CD4-positive, alpha-beta T cell treated with Interleukin-2 at 100 ng/mL for 4 hours (primary cell): ENCODE data around the gene DPM3.
A peak's percentile ranks its signal among the peaks of the same experiment; 100 is the strongest.
"Not testable (repeated sequence)": the region's sequence is repeated elsewhere in the genome, so short reads cannot be mapped to it uniquely, and the experiment has no call there.

Source experiments
- DNase-seq: peaks from one replicate; pipeline ENCODE4 v3.0.0-alpha.2; 2020; ENCODE audit warnings: low spot score

Gene DPM3, protein sequence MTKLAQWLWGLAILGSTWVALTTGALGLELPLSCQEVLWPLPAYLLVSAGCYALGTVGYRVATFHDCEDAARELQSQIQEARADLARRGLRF

DNA sequence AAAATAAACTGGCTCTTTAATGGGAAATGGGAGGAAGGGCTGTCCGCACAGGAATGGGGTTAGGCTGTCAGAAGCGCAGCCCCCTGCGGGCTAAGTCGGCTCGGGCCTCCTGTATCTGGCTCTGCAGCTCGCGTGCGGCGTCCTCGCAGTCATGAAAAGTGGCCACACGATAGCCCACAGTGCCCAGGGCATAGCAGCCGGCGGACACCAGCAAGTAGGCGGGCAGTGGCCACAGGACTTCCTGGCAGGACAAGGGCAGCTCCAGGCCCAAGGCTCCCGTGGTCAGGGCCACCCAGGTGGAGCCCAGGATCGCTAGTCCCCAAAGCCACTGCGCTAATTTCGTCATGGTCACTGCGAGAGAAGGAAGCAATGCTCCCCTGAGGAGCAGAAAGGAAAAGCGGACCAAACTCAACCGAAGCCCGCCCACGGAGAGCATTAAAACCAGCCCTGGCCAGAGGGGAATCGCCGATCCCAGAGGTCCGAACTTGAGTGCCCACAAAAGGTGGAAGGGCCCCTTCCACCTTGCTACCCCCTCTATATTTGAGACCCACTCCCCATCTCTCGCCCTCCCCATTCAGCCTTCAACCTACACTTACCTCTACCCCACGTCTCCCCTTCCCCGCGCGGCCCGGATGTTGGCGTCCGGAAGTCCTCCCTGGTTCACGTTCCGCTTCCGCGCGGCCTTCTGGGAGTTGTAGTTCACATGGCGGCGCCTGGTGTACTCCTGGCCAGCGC lies at the start of gene DPM3:
DPM3 (minus strand) TSS at position 637 of the 735 bp plus-strand sequence; CDS start at position 346, 291 bp downstream.
- DNase-seq, result peak; percentile 85

DNA sequence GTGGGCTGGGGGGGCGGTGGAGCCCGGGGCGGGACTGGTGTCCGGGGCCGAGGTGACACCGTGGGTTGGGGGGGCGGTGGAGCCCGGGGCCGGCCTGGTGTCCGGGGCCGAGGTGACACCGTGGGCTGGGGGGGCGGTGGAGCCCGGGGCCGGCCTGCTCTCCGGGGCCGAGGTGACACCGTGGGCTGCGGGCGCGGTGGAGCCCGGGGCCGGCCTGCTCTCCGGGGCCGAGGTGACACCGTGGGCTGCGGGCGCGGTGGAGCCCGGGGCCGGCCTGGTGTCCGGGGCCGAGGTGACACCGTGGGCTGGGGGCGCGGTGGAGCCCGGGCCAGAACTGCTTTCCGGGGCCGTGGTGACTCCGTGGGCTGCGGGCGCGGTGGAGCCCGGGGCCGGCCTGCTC lies 49.6 kb upstream of the DPM3 start:
- not testable (repeated sequence) for DNase-seq

DNA sequence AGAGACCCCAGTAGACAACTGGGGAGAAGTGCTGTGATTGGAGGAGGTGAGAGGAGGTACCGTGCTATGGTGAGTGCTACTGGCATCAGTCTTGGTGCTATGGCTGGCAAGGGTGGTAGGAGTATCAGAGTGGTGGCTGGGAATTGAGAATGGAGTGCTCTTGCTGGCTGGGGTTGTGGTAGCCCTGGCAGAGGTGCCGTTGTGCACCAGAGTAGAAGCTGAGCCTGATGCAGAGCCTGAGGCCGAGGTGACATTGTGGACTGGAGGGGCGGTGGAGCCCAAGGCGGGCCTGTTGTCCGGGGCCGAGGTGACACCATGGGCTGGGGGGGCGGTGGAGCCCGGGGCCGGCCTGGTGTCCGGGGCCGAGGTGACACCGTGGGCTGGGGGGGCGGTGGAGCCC lies 47.9 kb upstream of the DPM3 start:
- no peak for DNase-seq

DNA sequence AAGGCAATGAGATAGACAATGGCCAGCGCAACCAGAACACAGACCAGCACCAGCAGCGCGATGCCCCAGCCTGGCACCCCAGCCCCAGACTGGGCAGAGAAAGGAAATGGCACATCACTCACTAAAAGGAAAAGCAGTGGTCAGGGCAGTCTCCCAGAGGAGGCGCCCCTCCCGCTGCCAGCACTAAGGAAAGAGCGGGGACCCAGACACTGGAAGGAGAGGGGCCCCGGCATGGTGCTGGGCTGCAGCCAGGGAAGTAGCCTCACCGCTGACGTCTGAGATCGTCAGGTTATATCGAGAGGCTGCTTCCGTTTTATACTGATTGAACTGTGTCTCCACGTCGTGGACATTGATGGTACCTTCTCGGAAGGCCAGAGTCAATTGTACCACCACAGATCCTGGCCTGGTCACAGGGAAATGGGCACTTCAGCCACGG lies 47.1 kb upstream of the DPM3 start:
- no peak for DNase-seq

DNA sequence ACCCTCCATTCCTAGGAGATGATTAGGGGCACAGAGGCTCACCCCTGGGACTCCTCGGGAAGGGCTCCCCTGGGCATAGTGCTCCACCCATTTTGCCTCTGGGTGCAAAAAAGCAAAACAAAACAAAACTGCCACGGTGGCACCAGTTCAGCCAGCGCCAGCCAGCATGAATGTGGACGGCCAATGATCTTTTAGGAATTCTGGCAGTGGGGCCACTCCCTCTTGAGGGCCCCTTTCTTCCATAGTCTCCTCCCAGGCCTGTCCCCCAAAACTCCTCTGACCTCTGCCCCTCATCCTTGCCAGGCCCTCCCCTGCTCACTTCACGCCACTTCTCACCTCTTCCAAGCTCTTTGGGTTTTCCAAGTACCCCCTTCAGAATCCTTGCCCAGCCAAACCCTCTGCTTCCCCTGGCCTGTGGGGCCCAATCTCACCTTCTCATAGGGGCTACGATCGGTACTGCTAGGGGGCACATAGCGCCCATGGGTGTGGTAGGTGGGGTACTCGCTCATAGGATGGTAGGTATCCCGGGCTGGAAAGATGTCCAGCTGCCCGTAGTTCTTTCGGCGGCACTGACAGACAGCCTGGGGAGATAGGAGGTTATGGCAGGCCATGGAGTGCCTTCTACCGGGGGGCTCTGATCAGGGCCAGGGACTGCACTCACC lies 46.6 kb upstream of the DPM3 start:
- DNase-seq, result no peak

DNA sequence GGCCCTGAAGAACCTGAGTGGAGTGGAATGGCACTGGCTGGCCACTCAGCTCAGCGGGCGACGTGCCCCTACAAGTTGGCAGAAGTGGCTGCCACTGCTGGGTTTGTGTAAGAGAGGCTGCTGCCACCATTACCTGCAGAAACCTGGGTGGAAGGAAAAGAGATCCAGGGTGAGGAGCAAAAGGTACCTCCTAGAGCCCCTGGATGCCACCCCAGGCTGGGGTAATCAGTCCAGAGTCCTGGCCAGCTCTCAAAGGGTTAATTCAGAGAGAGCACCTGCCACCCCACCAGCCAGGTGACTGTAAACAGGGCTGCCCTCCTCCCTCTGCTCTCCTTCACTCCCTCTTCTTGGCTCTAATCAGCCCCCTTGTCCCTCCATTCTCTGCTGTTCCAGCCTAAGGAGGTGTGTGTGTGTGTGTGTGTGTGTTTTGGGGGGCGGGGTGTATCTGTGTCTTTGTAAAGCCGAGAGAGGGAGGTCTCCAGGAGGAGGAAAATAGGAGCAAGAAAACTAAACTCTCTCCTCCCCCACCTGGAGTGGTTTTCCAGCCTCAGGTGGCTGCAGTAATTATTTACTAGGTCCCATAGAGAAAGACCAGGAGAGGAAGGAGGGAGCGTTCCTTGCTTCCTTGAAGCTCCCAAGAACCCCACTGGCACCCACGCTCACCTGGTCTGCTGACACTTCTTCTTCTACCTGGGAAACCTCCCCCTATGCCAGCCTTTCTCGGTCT lies 45.9 kb upstream of the DPM3 start:
- no peak for DNase-seq

DNA sequence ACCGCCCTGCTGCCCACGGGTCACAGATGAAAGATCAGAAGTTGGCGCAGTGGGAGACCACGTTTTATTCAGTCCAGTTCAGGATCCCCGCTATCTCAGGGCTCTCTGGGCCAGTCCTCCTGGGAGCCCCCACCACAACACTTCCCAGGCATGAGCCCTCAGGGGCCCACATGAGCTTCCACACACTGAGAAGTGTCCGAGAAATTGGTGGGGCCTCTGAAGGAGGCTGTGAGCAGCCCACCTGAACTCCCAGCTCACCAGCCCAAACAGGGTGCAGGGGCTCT lies 45.4 kb upstream of the DPM3 start:
- no peak for DNase-seq

DNA sequence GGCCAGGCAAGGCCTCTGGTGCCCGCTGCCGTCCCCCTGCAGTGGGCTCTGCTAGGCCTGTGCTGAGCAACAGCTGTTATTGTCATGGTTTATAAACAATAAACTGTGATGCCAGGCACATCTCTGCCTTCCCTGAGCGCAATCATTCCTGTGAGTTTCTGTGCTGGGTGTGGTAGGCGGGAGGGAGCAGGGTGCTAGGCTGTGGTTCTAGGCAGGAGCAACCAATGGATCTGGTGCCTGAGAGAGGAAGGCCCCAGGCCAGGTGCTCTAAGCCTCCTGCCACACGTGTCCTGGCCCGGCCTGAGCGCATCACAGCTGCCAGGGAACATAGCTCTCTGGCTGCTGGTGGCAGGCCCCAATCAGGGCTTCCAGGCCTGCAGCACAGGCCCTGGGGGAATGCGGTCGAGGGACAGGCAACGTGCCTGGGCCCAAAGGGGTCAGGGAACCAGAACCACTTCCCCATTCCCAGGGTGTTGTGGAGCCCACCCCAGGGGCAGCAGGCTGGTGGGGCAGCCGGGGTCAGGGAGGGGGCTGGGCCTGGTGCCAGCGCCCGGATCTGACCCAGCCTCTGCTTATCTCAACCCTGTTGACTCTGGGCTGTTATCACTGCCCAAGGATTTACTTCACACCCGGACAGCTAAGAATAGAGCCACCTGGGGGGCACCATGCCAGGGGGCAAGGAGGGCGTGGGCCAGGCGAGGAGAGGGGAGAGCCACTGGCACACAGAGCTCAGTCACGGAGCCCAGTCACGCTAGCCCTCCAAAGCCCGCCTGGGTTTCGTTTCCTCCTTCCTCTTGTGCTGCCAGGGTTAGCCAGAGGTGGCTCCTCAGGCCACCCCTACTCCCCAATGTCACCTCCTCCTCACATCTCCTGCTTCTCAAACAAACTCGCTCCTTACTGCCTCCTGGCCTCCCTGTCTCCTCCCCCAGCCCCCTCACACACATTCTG lies 44.8 kb upstream of the DPM3 start:
- no peak for DNase-seq

DNA sequence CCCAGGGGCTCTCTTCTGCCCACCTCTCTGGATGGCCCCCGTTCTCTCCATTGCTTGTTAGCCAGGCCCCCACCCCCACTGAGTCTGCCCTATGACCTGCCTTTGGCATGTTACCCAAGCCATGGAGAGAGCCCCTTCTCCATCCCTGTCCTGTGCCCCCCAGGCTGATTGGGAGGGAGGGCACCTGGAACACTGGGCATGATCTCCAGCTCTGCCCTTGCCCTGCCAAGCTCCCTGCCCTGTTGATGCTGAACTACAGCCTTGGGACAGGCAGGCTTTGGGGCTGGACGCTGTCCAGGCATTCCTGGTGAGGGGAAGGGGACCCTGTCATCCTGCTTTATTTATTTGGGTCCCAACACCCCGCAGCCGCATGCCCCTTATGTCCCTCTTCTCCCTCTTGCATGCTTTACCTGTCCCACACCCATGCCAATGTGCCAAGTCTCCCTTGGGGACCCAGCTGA lies 44.0 kb upstream of the DPM3 start:
- DNase-seq, result no peak

DNA sequence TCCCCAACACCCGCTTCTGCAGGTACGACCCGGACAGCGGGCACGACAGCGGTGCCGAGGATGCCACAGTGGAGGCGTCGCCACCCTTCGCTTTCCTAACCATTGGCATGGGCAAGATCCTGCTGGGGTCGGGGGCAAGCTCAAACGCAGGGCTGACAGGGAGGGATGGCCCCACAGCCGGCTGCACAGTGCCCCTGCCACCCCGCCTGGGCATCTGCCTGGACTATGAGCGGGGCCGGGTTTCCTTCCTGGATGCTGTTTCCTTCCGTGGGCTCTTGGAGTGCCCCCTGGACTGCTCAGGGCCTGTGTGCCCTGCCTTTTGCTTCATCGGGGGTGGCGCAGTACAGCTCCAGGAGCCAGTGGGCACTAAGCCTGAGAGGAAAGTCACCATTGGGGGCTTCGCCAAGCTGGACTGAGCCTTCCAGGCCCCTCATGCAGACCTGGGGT lies 43.5 kb upstream of the DPM3 start:
- no peak for DNase-seq

DNA sequence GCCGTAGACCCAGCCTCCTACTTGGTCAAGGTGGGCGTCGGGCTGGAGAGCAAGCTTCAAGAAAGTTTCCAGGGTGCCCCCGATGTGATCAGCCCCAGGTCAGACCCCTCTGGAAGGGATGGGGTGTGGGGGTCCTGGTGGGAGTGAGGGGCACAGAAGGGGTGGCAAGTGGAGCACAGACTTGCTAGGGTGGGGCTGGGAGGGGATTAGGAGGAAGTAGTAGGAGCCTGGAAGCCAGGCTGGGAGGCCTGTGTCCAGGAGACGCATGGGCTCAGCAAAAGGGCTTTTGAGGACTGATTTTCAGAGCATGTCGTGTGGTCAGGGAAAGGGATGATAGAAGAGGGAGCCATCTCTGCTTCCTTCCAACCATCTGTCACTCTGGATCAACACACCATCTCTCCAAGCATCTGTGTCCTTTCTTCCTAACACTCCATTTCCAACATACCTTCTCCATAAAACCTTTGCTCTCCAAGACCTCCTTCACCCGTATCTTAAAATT lies 41.8 kb upstream of the DPM3 start:
- no peak for DNase-seq

DNA sequence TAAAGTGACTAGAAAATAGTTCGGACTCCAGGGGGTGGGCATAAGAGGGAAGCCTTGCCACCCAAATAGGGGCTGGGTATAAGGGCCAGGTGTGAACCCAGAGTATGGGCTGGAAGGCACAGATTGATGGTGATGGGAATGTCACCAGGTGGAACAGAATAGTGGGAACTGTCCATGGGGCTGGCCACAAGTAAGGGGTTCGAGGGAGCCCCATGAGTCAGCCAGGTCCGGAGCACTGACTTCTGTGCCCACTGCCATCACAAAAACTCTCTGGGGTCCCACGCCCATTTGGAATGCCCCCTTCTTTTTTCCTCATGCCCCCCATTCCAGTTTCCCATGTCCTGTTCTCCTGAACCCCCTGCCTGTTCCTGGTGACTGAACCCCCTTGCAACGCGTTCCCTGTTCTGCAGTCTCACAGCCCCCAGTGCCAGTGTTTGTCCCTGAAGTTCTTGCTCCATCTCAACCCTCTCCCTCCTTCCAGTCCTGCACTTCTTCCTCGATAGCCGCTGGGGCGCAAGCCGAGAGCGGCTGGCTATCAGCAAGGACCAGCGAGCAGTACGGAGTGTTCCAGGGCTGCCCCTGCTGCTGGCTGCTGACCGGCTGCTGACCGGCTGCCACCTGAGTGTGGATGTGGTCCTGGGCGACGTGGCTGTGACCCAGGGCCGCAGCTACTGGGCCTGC lies 41.2 kb upstream of the DPM3 start:
- DNase-seq, result no peak

DNA sequence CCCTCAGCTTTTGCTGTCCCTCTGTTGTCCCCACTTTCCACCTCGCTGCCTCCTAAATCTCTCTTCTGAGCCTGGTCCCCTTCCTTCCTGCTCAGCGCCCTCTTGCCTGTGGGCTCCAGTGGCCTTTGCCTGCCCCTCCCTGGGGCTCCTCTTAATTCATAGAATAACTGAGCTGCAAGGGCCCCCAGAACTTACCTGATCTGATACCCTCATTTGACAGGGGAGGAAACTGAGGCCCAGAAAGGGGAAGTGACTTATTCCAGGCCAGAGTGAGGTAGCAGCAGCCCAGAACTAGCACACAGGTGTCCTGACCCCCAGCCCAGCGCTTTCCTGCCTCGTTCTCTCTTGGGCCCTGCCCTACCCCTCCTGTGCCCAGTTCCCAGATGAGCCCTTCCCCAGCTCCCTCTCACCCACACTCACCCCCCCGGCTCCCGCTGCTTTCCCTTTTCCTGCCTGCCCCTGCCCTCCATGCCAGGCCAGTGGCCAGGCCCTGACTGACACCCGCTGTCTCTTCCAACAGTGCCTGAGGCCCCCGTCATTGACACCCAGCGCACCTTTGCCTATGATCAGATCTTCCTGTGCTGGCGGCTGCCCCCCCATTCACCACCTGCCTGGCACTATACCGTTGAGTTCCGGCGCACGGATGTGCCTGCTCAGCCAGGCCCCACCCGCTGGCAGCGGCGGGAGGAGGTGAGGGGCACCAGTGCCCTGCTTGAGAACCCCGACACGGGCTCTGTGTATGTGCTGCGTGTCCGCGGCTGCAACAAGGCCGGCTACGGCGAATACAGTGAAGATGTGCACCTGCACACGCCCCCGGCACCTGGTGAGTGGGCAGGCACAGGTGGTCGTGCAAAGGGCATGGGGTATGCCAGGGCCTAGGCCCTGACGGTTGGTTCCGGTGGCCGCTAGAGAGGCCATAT lies 39.0 kb upstream of the DPM3 start:
- DNase-seq, result no peak

DNA sequence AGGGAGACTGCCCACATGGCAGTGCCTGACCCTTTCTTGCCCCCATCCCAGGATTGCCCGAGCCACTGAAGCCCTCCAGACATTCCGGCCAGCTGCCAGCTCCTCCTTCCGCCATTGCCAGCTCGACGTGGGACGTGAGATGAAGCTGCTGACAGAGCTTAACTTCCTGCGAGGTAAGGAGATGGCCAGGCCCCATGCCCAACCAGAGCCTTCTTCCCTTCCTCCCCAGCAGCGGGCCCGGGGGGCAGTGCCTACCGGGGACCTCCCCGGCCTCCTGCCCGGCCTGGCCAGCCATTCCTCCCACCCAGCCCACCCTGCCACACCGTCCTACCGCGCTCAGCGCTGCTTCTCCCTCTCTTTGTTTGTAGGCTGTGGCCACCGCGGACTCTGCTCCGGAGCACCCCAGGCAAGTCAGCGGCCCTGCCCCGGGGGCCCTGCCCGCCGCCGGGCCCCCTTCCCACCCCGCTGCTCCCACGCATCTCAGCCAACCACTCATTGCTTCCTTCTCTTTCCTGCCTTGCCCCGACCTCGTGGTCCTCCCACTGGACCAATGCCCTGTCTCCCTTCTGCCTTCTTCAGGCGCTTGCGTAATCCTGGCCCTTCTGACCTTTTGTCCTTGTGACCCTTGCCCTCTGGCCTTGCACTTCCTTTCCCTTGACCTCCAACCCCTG lies 38.2 kb upstream of the DPM3 start:
- no peak for DNase-seq

DNA sequence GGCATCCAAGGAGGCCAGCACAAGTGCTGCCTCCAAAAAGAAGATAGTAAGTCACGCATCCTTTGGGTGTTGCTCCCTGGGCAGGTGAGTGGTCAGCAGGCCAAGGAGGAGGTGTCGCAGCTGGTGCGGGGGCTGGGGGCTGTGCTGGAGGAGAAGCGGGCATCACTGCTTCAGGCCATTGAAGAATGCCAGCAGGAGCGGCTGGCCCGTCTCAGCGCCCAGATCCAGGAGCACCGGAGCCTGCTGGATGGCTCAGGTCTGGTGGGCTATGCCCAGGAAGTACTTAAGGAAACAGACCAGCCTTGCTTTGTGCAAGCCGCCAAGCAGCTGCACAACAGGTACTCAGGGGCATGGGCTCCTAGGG lies 37.6 kb upstream of the DPM3 start:
- no peak for DNase-seq

DNA sequence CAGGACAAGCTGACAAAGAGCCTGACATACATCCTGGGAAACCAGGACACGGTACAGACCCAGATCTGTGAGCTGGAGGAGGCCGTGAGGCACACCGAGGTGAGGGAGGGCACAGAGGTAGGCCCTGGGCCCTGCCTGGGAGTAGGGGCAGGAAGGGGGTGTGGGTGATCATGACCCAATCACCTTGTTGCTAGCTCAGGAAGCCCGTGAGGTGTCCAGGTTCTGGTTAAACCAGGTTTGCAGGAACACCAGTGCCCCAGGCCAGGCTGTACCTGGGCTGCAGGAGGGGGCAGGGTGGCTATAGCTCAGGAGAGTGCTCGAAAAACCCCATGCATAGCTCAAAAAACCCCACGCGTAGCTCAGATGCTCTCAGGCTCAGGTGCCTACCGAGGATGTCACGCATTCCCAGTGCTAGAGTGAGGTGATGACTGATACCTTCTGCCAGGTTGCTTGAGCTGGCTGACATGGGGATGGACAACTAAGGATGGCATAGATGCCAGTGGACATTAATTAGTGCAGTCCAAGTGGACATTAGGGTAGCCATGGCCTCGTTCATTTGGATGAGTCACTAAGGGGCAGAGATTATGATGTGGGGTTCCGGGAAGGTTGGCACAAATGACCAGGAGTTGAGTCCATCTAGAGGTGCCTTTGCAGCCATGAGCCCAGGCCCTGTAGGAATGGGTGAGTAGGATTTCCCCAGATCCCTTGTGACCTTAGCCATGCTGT lies 37.0 kb upstream of the DPM3 start:
- no peak for DNase-seq

DNA sequence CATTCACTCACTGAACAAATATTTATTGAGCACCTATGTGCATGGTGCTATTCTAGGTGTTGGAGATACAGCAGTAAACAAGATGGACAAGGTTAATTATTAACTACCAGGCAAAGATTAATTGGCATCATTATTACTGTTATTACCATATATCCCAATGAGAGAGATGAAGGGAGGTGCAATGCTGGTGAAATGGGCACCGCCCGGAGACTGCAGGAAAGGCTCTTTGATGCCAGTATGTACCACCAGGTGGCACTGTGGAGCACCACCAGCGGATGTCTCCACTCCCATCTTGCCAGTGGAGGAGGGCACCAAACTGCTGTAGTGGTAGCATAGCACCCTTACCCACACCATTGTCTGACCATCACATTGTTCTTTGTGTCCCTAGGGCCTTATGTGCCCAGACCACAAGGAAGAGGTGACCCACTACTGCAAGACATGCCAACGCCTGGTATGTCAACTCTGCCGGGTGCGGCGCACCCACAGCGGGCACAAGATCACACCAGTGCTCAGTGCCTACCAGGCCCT lies 36.3 kb upstream of the DPM3 start:
- peak; percentile 89 for DNase-seq

DNA sequence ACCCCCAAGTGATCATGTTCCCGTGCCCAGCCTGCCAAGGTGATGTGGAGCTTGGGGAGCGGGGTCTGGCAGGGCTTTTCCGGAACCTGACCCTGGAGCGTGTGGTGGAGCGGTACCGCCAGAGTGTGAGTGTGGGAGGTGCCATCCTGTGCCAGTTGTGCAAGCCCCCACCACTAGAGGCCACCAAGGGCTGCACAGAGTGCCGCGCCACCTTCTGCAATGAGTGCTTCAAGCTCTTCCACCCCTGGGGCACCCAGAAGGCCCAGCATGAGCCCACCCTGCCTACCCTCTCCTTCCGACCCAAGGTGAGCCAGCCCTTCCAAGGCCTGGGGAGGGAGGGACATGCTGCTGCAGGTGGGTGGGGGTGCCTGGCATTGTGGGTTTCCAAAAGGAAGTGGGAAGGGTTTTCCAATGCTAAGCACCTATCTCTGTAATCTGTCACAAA lies 35.6 kb upstream of the DPM3 start:
- DNase-seq, result peak; percentile 30
